HG03280 (cell line): ENCODE measurements around the gene PCGF2.

Source experiments
- ATAC-seq: cut with Tn5 transposase; IDR thresholded peaks from one replicate; pipeline ENCODE4 v1.9.1; 2021; ENCODE audit warnings: mild to moderate bottlenecking, moderate library complexity; ENCODE audit not compliant: unreplicated experiment

Gene PCGF2

GRCh38 chr17:38719943-38720641, 28.0 kb downstream of the PCGF2 start:
- ATAC-seq, result no peak

GRCh38 chr17:38719289-38719942, 28.7 kb downstream of the PCGF2 start:
- no peak for ATAC-seq

DNA sequence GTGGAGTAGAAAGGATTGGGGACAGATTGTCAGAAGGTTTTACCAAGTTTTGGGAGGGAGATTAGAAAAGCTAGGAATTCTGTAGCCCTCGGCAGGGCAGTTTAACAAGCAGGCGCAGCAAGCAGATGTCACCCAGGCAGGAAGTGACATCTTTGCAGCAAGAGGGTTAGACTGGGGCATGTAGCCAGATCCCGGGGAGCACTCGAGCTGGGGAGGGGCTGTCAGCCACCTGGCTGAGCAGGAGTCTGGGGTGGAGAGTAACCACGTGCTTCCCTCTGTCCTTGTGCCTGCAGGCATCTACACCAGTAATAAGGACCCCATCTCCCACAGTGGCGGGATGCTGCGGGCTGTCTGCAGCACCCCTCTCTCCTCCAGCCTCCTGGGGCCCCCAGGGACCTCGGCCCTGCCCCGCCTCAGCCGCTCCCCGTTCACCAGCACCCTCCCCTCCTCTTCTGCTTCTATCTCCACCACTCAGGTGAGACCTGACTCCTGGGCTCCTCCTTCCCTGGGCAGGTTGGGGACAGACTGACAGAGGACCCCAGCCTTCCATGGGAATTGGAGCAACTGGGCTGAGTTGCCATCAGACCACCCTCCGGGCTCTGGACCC, 30.9 kb downstream of the PCGF2 start:
- ATAC-seq, result no peak

DNA sequence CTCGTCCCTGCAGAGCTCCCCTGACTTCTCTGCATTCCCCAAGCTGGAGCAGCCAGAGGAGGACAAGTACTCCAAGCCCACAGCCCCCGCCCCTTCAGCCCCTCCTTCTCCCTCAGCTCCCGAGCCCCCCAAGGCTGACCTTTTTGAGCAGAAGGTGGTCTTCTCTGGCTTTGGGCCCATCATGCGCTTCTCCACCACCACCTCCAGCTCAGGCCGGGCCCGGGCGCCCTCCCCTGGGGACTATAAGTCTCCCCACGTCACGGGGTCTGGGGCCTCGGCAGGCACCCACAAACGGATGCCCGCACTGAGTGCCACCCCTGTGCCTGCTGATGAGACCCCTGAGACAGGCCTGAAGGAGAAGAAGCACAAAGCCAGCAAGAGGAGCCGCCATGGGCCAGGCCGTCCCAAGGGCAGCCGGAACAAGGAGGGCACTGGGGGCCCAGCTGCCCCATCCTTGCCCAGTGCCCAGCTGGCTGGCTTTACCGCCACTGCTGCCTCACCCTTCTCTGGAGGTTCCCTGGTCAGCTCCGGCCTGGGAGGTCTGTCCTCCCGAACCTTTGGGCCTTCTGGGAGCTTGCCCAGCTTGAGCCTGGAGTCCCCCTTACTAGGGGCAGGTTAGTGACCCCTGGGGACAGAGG, 31.6 kb downstream of the PCGF2 start:
- no peak for ATAC-seq

DNA sequence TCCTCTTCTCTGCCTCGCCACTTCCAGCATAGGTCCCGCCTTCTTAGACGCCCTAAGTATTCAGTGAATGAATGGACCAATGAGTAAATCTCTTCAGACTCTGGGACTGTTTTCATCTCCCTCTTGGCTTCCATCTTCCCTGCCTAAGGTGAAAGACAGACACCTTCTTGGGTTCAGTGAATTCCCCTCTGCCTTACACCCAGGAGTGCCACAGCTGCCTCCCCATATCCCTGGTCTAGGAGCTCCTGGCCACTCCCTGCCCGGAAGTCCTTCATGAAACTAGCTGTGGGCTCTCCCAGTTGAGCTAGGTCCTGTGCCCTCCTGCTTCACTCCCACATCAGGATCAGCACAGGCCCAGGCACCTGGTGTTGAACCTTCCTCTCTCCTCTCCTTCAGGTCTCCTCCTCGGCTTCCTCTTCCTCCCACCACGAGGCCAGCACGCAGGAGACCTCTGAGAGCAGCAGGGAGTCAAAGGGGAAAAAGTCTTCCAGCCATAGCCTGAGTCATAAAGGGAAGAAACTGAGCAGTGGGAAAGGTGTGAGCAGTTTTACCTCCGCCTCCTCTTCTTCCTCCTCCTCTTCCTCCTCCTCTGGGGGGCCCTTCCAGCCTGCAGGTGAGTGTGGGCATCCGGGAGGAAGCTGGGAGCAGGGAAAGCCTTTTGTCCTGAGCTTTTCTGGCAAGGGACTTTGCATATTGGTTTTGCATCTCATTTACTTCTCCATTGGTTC, 32.8 kb downstream of the PCGF2 start:
- no peak for ATAC-seq

DNA sequence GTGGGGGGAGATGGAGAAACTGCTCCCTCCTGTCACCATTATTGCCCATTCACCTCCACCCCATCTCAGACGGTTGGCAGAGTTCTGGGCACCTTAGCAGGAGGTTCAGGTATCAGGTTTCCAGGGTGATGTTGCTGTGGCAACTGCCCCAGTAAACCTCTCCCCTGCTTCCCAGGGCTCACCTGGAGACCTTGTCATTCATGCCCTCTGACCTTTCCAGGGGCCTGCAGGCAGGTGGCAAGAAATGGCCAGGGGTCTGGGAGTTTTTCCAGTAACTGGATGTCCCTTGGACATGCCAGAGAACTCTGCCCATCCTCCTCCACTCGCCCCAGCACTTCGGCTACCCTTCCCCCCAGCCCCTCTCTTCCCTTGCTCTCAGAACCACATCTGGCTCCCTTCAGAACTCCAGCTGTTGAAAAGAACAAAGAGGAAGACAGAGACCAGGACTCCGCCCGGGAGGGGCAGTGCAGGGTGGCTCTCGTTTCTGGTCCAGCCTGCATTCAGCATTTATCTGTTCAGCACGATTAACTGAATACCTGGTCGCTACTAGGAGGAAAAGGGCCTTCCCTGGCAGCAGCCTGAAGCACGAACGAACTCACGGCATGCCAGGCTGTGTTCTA, 34.6 kb downstream of the PCGF2 start:
- no peak for ATAC-seq

- no peak for ATAC-seq
Observed at GRCh38 chr17:38712593-38712992, 35.5 kb downstream of the PCGF2 start.

DNA sequence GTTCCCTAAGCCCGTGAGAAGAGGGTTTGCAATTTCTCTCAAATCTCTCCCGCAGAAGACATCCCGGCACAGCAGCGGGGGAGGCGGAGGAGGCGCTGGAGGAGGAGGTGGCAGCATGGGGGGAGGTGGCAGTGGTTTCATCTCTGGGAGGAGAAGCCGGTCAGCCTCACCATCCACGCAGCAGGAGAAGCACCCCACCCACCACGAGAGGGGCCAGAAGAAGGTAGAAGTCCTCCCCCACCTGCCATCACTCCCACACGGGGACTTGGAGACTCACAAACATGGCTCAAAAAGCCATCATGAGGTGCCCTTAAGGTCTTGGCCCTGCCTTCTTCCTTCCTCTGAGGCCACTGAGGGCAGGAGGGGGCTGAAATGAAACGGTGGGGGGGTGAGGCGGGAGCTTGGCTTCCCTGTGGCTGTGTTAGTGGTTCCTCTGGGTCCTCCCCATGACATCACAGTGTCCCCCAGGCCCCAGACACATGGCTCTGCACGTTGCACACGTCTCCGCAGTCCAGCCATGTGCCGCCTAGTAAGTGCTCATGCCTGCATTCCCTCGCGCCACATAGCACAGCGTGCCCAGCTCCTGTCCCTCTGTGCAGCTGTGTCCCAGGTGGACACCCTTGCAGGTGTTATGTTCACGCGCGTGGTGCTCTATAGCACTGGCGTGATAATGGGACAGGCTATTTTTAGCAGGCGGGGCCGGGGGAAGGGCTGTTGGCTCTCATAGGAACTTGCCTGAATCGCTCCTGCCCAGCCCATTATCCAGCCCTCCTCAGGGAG, 36.2 kb downstream of the PCGF2 start:
- no peak for ATAC-seq

DNA sequence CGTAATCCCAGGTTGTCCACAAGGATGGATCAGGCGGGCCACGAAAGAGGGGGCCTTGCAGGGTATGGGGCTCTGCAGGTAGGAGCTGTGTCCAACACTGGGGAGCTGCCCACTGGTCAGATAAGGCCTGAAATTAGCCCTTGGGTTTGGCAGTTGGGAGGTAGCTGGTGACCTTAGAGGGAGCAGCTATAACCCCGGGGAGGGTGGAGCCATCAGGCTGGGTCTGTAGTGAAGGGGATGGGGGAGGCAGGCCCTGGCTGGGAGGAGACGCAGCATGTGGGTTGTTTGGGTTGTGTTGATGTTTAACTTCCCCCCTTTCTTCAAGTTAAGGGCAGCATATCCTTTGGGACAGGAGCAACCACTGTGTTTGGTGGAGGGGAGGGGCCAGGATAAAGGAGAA, 37.2 kb downstream of the PCGF2 start:
- no peak for ATAC-seq

GRCh38 chr17:38710604-38710962, 37.6 kb downstream of the PCGF2 start:
- ATAC-seq, result no peak

DNA sequence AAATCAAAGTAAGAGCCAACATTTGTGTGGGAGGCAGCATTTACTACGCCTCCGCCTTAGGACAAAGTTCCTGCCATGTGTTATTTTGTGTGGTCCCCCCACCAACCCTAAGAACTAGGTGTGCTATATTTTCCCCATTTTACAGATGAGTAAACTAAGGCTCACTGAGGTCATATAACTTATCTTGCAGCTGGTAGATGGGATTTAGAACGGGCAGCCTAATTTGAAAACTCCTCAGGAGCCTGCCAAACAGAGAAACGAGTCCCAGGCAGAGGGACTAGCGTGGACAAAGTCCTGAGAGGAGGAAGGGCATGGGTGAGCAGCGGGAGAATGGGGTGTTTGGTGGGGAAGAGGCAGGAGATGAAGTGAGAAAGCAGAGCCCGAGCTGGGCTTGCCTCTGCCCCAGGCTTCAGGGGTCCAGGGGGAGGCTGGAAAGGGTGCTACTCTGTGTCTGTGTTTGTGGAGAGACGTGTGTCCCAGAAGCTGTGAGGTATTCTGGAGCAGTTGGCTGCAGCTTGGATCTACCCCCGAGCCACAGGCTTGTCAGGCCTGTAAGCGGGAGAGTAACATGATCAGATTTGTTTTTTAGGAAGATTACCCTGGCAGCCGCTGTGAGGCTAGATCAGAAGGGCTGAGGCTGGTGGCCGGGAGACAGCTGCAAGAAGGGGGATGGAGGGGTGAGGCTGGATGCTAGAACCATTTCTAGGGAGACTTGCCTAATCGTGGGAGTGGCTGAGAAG, 38.1 kb downstream of the PCGF2 start:
- no peak for ATAC-seq

DNA sequence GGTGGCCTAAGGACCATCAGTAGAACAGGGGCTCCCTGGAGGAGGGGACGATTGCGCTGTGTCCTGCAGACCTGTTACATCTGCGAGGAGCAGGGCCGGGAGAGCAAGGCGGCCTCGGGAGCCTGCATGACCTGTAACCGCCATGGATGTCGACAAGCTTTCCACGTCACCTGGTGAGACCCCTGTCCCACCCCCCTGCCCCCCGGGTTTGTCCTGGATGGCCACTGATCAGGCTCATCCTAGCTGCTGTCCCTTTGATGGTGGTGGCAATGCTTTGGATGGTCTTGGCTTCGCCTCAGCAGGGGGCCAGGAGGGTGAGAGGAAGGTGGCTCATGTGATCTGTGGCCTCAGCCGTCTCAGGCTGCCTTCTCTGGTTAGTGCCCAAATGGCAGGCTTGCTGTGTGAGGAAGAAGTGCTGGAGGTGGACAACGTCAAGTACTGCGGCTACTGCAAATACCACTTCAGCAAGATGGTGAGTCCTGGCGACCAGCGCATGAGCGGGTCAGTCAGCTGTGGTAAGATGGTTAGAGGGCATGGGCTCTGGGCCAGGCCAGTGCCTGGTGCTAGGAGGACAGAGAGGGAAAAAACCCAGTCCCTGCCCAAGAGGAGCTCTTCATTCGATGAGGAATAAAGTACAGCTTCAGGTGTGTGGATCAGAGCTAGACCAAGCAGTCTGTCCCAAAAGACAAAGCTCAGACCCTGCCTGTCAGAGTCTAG, 38.9 kb downstream of the PCGF2 start:
- ATAC-seq, result no peak

DNA sequence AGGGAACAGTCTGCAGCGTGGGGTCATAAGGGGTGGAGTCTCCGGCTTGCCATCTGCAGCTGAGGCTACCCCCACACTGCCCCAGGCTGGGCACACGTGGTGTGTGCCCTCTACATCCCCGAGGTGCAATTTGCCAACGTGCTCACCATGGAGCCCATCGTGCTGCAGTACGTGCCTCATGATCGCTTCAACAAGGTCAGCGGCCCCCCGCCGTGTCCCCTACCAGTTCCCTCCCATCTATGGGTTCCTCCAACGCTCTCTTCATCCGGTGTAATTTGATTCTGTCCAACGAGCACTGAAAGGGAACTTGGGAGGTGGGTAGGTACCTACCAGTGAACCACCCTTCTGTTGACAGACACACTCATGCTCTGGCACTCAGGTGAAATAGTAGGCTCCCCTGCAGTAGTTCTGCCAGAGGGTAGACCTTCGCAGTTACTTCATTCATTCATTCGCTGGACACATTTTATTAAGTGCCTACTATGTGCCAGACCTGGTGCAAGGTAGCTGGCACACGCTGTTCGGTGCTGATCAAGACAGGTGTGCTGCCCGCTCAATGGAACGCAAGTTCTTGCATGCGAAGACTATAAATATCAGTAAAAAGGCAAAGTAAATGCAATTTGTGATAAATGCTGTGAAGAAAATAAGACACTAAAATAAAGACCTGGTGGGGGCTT, 40.3 kb downstream of the PCGF2 start:
- no peak for ATAC-seq

DNA sequence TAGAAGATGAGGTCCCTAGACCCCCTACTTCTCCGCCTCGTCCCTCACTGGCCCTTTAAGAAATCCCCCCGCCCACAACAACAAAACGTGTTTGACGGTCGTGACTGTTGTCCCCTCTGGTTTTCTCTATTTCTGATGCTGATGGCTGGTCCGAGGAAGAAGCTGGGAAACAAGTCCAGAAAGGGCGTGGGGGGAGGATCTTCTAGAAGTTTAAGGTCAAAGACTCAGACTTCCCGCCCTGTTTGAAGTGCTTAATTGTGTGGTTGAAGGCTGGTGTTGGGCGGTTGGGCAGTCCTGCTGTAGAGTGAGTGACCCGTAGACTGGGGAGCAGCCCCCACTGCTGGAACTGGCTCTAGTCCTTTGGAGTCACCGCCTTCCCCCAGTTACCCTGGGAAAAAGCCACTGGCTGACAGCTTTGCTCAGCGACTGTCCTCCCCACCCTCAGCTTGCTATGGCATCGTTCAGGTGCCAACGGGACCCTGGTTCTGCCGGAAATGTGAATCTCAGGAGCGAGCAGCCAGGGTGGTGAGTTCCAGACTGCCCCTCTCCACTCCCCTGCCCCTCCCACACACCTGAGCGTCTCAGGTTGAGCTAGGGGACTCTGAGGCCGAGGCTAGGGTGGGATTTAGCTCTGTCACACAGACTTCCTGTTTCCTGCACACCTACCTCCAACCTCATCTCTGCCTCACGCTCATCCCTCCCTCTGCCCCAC, 41.5 kb downstream of the PCGF2 start:
- ATAC-seq, result no peak

- ATAC-seq, result no peak
Observed at GRCh38 chr17:38705803-38706504, 42.2 kb downstream of the PCGF2 start.

DNA sequence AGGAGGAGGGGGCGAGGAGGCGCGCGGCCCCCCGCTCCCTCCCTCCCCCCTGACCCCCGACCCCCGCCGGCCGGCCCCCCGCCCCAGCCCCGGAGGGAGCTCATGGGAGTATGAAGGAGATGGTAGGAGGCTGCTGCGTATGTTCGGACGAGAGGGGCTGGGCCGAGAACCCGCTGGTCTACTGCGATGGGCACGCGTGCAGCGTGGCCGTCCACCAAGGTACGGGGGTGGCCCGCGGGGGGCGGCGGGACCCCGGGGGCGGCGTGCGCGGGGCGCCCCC, 42.7 kb downstream of the PCGF2 start:
- no peak for ATAC-seq
